ENCODE data around the gene COL11A1.

COL11A1 gene

GRCh38 chr1:102879439-102879993, 228.8 kb downstream of the COL11A1 start:
- DNase-seq (ENCODE audit: low spot score): no peak
- no peak for TF ChIP-seq CTCF (IDR thresholded peaks at IDR 0.05; ENCODE audit: extremely low read depth, missing control alignments)

GRCh38 chr1:102875756-102876155, 232.6 kb downstream of the COL11A1 start:
- TF ChIP-seq CTCF (IDR thresholded peaks at IDR 0.05; ENCODE audit: extremely low read depth, missing control alignments): no peak
- DNase-seq (ENCODE audit: low spot score): no peak

GRCh38 chr1:102872526-102872925, 235.8 kb downstream of the COL11A1 start:
- DNase-seq (ENCODE audit: low spot score): no peak
- no peak for TF ChIP-seq CTCF (IDR thresholded peaks at IDR 0.05; ENCODE audit: extremely low read depth, missing control alignments)

GRCh38 chr1:102872097-102872496, 236.2 kb downstream of the COL11A1 start:
- no peak for TF ChIP-seq CTCF (IDR thresholded peaks at IDR 0.05; ENCODE audit: extremely low read depth, missing control alignments)
- DNase-seq (ENCODE audit: low spot score): no peak

GRCh38 chr1:102863704-102864103, 244.6 kb downstream of the COL11A1 start:
- no peak for TF ChIP-seq CTCF (IDR thresholded peaks at IDR 0.05; ENCODE audit: extremely low read depth, missing control alignments)

GRCh38 chr1:102861247-102861646, 247.1 kb downstream of the COL11A1 start:
- DNase-seq (ENCODE audit: low spot score): no peak
- TF ChIP-seq CTCF (IDR thresholded peaks at IDR 0.05; ENCODE audit: extremely low read depth, missing control alignments): no peak

More at GRCh38 chr1:102863704-102864103, 244.6 kb downstream of the COL11A1 start:
- no peak for DNase-seq (ENCODE audit: low spot score)

GRCh38 chr1:102858695-102859094, 249.6 kb downstream of the COL11A1 start:
- DNase-seq (ENCODE audit: low spot score): no peak
- no peak for TF ChIP-seq CTCF (IDR thresholded peaks at IDR 0.05; ENCODE audit: extremely low read depth, missing control alignments)
